ENCODE results near the gene TOX2. TPM values are rescaled to one million over a fixed set of nuclear protein-coding genes. Genes with fewer than 3 reads are reported as not detected.
"Not testable (repeated sequence)": the region's sequence is repeated elsewhere in the genome, so short reads cannot be mapped to it uniquely, and the experiment has no call there.

Gene TOX2
- total RNA-seq, 1 donor from 2014 or later: not detected

DNA sequence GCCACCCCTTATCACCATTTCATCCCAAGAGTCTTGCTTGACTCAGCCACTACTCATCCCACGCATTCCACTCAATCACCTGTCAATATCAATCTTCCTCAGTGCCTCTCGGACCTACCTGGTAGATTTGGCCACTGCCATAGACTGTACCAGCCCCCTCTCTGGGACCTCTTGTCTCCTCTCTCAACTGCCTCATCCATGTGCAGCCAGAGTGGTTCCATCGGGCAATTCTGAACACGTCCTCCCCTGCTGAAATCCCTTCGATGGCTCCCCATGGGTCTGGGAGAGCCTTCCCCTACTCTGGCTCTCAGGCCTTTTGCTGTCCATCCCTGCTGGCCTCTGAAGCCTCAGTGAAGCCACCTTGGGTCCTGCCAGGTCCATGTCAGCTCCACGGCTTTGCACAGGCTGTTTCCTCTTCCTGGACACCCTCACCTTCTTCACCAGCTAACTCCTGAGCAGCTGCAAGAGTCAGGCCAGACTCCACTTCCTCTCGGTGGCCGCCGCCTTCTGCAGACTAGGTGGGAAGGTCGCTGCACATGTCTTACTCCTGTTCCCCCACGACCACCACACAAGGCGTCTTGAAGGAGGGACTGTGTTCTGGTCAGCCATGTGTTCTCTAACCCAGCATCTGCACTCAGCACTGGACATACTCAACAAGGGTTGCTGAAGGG lies 120.4 kb downstream of the TOX2 start:
- no peak overlapping the region for H3K9ac ChIP-seq (ENCODE audit: low read depth in 1 of 3, low read length in 3 of 3)
- H3K4me1 ChIP-seq (ENCODE audit: control insufficient read depth in 3 of 3, insufficient read depth in 3 of 3, low read length in 3 of 3): no peaks in the 10 kb centered on the region
- peaks cover 33 to 44% (median 35%) of the 10 kb centered on the region in 3 donors for H3K27me3 ChIP-seq (ENCODE audit: control insufficient read depth in 3 of 3, insufficient read depth in 3 of 3, low read length in 3 of 3)
- no peaks in the 10 kb centered on the region for H3K9me3 ChIP-seq (ENCODE audit: control insufficient read depth in 3 of 3, low read length in 3 of 3)
- H3K4me3 ChIP-seq (ENCODE audit: low read length in 3 of 3): no peak overlapping the region
- no peak overlapping the region for H3K27ac ChIP-seq (ENCODE audit: low read depth, low read length)
- no peaks in the 10 kb centered on the region for H3K36me3 ChIP-seq (ENCODE audit: control insufficient read depth in 3 of 3, insufficient read depth in 3 of 3, low read length in 3 of 3)

DNA sequence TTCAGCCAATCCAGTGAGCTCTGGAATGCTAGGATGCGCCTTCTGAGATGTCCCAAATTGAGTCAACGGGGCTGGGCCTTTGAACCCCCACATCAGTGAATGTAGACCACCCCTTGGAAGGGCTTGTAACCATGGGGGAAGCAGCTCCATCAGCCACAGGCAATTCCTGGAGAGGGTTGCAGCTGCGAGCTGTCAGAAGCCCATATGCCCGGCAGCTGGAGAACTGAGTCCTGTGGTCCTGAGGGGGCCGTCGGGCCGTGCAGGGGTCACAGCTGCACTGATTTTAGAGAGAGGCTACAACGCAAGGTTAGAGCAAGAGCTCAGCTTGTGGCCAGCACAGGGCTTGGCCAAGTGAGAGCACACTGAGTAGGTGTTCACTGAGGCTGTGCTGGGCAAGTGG lies 121.3 kb downstream of the TOX2 start:
- Histone ChIP-seq H3K27me3 (ENCODE audit: control insufficient read depth in 3 of 3, insufficient read depth in 3 of 3, low read length in 3 of 3) (peaks cover 35 to 39% (median 35%) of the 10 kb centered on the region in 3 donors), H3K9ac (ENCODE audit: low read depth in 1 of 3, low read length in 3 of 3) (no peak overlapping the region), H3K9me3 (ENCODE audit: control insufficient read depth in 3 of 3, low read length in 3 of 3) (no peaks in the 10 kb centered on the region), H3K4me1 (ENCODE audit: control insufficient read depth in 3 of 3, insufficient read depth in 3 of 3, low read length in 3 of 3) (no peaks in the 10 kb centered on the region), H3K27ac (ENCODE audit: low read depth, low read length) (no peak overlapping the region), H3K36me3 (ENCODE audit: control insufficient read depth in 3 of 3, insufficient read depth in 3 of 3, low read length in 3 of 3) (no peaks in the 10 kb centered on the region), H3K4me3 (ENCODE audit: low read length in 3 of 3) (no peak overlapping the region)

DNA sequence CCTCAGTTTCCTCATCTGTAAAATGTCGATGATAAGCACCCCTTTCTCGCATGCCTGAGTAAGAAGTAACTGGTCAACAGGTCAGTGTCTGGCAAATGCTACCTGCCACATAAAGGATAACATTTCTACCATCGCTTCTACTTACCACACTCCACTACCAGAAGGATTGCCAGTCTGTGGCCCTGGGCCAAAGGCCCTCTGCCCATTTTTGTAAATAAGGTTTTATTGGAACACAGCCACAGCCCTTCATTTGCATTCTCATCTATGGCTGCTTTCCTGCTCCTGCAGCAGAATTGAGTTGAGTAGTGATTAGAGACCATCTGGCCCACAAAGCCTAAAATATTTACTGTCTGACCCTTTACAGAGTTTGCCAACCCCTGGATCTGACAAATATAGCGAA lies 121.8 kb downstream of the TOX2 start:
- Histone ChIP-seq H3K27me3 (ENCODE audit: control insufficient read depth in 3 of 3, insufficient read depth in 3 of 3, low read length in 3 of 3) (peaks cover 29 to 35% (median 34%) of the 10 kb centered on the region in 3 donors), H3K4me1 (ENCODE audit: control insufficient read depth in 3 of 3, insufficient read depth in 3 of 3, low read length in 3 of 3) (no peaks in the 10 kb centered on the region), H3K4me3 (ENCODE audit: low read length in 3 of 3) (no peak overlapping the region), H3K27ac (ENCODE audit: low read depth, low read length) (no peak overlapping the region), H3K9me3 (ENCODE audit: control insufficient read depth in 3 of 3, low read length in 3 of 3) (no peaks in the 10 kb centered on the region), H3K9ac (ENCODE audit: low read depth in 1 of 3, low read length in 3 of 3) (no peak overlapping the region), H3K36me3 (ENCODE audit: control insufficient read depth in 3 of 3, insufficient read depth in 3 of 3, low read length in 3 of 3) (no peaks in the 10 kb centered on the region)

DNA sequence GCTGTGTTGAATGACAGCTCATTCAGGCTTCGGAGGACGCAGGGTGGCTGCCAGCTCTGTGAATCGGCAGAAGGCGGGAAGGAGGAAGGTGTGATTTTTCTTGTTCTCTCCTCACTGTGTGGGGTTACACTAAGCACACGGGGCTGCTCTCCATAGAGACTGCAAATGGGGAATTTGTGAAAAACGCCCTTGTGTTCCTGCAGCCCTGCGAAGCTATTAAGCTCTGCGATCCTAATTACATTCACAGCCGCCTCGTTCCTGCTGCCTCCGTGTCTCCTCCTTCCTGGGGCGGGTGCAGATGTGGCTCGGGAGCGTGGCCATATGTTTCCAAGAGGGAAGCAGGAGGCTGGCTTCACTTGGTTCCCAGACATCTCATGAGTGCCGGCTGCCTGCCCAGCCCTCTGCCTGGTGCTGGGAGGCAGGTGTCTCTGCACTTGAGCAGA lies 124.0 kb downstream of the TOX2 start:
- Histone ChIP-seq H3K4me3 (ENCODE audit: low read length in 3 of 3) (no peak overlapping the region), H3K27ac (ENCODE audit: low read depth, low read length) (no peak overlapping the region), H3K27me3 (ENCODE audit: control insufficient read depth in 3 of 3, insufficient read depth in 3 of 3, low read length in 3 of 3) (peaks cover 26 to 40% (median 31%) of the 10 kb centered on the region in 3 donors), H3K9ac (ENCODE audit: low read depth in 1 of 3, low read length in 3 of 3) (no peak overlapping the region), H3K9me3 (ENCODE audit: control insufficient read depth in 3 of 3, low read length in 3 of 3) (no peaks in the 10 kb centered on the region), H3K36me3 (ENCODE audit: control insufficient read depth in 3 of 3, insufficient read depth in 3 of 3, low read length in 3 of 3) (no peaks in the 10 kb centered on the region), H3K4me1 (ENCODE audit: control insufficient read depth in 3 of 3, insufficient read depth in 3 of 3, low read length in 3 of 3) (no peaks in the 10 kb centered on the region)

DNA sequence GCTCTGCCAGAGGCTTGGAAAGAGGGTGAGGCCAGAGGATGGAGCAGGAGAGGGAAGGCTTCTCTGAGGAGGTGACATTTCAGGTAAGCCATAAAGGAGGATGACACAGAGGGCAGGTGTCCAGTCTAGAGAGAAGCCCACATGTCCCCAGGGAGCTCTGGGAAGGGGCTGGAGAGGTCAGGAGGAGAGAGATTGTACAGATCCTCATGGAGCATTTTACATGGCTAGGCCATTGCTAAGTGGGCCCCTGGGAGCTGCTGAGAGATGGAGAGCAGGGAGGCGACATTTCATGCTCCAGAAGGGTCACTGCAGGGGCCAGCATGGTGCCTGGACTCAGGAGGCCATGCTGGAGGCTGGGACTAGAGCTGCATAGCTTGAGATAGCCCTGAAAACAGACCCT lies 124.5 kb downstream of the TOX2 start:
- H3K9ac ChIP-seq (ENCODE audit: low read depth in 1 of 3, low read length in 3 of 3): no peak overlapping the region
- H3K9me3 ChIP-seq (ENCODE audit: control insufficient read depth in 3 of 3, low read length in 3 of 3): no peaks in the 10 kb centered on the region
- H3K36me3 ChIP-seq (ENCODE audit: control insufficient read depth in 3 of 3, insufficient read depth in 3 of 3, low read length in 3 of 3): no peaks in the 10 kb centered on the region
- no peak overlapping the region for H3K27ac ChIP-seq (ENCODE audit: low read depth, low read length)
- no peaks in the 10 kb centered on the region for H3K4me1 ChIP-seq (ENCODE audit: control insufficient read depth in 3 of 3, insufficient read depth in 3 of 3, low read length in 3 of 3)
- H3K4me3 ChIP-seq (ENCODE audit: low read length in 3 of 3): no peak overlapping the region
- peaks cover 26 to 40% (median 31%) of the 10 kb centered on the region in 3 donors for H3K27me3 ChIP-seq (ENCODE audit: control insufficient read depth in 3 of 3, insufficient read depth in 3 of 3, low read length in 3 of 3)

DNA sequence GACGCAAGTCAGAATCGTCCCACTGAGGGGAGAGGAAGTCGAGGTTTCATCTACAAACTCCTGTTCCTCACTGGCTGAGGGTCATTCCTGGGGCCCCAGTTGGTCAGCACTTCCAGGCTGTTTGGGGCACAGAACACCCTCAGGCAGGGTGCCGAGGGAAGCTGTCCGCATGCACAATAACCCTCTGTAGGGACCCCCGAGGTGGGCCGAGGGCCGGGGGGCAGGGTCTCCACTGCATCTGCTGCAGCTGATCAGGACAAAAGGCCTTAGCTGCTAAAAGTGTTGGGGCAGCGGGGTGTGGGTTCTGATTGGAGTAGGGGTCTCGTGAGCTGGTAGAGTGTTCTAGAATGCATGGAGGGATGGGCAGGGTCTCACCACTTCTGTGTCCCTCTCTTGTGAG lies 125.1 kb downstream of the TOX2 start:
- H3K9ac ChIP-seq (ENCODE audit: low read depth in 1 of 3, low read length in 3 of 3): no peak overlapping the region

DNA sequence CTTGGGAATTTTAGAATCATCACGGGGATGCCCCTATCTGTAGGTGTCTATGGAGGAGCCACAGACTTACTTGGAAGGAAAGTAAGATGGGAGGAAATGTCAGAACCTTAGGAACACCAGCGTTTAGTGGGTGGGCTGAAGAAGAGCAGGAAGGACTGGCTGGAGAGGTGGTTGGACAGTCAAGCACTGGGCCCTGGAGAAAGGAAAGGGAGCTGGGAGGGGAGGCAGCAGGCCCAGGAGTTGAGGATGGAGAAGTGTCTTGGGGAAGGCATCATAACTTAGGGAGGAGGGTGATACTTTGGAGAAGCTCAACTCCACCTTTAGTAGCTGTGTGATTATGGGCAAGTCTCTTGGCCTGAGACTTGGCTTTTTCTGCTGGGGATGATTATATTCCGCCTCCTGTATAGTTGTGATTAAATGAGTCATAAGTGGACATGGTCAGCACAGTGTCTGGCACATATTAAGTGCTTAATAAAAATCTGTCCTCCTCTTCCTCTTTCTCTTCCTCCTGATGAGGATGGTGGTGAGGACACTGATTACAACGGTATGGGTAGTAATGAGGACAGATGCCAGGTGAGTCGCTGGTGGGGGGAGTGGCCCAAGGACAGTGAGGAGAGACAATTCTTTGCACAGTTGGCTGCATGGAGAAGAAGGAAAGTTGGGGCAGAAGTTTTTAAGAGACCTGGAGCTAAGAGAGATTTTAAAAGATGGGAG lies 125.7 kb downstream of the TOX2 start:
- Histone ChIP-seq H3K4me3 (ENCODE audit: low read length in 3 of 3) (no peak overlapping the region), H3K27ac (ENCODE audit: low read depth, low read length) (no peak overlapping the region), H3K9ac (ENCODE audit: low read depth in 1 of 3, low read length in 3 of 3) (no peak overlapping the region), H3K27me3 (ENCODE audit: control insufficient read depth in 3 of 3, insufficient read depth in 3 of 3, low read length in 3 of 3) (peaks cover 19 to 40% (median 33%) of the 10 kb centered on the region in 3 donors), H3K4me1 (ENCODE audit: control insufficient read depth in 3 of 3, insufficient read depth in 3 of 3, low read length in 3 of 3) (no peaks in the 10 kb centered on the region), H3K36me3 (ENCODE audit: control insufficient read depth in 3 of 3, insufficient read depth in 3 of 3, low read length in 3 of 3) (no peaks in the 10 kb centered on the region), H3K9me3 (ENCODE audit: control insufficient read depth in 3 of 3, low read length in 3 of 3) (no peaks in the 10 kb centered on the region)

More for the DNA sequence above, 125.1 kb downstream of the TOX2 start:
- Histone ChIP-seq H3K9me3 (ENCODE audit: control insufficient read depth in 3 of 3, low read length in 3 of 3) (no peaks in the 10 kb centered on the region), H3K36me3 (ENCODE audit: control insufficient read depth in 3 of 3, insufficient read depth in 3 of 3, low read length in 3 of 3) (no peaks in the 10 kb centered on the region), H3K4me1 (ENCODE audit: control insufficient read depth in 3 of 3, insufficient read depth in 3 of 3, low read length in 3 of 3) (no peaks in the 10 kb centered on the region), H3K4me3 (ENCODE audit: low read length in 3 of 3) (no peak overlapping the region), H3K27ac (ENCODE audit: low read depth, low read length) (no peak overlapping the region), H3K27me3 (ENCODE audit: control insufficient read depth in 3 of 3, insufficient read depth in 3 of 3, low read length in 3 of 3) (peaks cover 25 to 40% (median 31%) of the 10 kb centered on the region in 3 donors)

DNA sequence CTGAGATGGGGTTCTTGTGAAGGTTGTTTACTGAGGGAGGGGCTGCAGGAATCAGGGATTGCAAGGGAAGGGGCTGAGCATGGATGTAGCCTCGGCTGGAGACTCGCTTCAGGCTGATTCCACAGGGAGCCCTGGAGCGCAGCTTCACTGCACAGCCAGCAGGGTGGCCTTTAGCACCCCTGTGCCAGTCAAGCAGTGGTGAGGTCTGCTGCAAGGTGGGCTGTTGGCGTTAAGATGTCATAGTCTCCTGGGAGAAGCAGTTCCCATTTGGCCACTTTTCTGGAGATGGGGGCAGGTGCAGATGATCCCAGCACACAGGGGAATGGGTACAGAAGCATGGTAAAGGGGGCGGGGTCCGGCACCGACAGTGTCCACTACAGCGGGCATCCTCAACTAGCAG lies 126.3 kb downstream of the TOX2 start:
- Histone ChIP-seq H3K27ac (ENCODE audit: low read depth, low read length) (no peak overlapping the region), H3K27me3 (ENCODE audit: control insufficient read depth in 3 of 3, insufficient read depth in 3 of 3, low read length in 3 of 3) (peaks cover 14 to 37% (median 27%) of the 10 kb centered on the region in 3 donors), H3K9ac (ENCODE audit: low read depth in 1 of 3, low read length in 3 of 3) (no peak overlapping the region), H3K4me1 (ENCODE audit: control insufficient read depth in 3 of 3, insufficient read depth in 3 of 3, low read length in 3 of 3) (no peaks in the 10 kb centered on the region), H3K36me3 (ENCODE audit: control insufficient read depth in 3 of 3, insufficient read depth in 3 of 3, low read length in 3 of 3) (no peaks in the 10 kb centered on the region), H3K4me3 (ENCODE audit: low read length in 3 of 3) (no peak overlapping the region), H3K9me3 (ENCODE audit: control insufficient read depth in 3 of 3, low read length in 3 of 3) (no peaks in the 10 kb centered on the region)

DNA sequence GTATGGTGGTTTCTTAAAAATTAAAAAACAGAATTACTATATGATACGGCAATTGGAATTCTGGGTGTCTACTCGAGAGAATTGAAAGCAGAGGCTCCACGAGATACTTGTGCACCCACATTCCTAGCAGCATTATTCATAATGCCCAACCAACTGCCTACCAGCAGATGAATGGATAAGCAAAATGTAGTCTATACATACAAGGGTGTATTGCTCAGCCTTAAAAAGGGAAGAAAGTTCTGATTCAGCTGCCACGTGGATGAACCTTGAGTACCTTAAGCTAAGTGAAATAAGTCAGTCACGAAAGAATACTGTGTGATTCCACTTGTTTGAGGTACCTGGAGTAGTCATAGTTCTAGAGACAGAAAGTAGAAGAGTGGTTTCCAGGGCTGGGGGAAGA lies 130.1 kb downstream of the TOX2 start:
- H3K9me3 ChIP-seq (ENCODE audit: control insufficient read depth in 3 of 3, low read length in 3 of 3); H3K4me3 ChIP-seq (ENCODE audit: low read length in 3 of 3); H3K9ac ChIP-seq (ENCODE audit: low read depth in 1 of 3, low read length in 3 of 3); H3K36me3 ChIP-seq (ENCODE audit: control insufficient read depth in 3 of 3, insufficient read depth in 3 of 3, low read length in 3 of 3); H3K4me1 ChIP-seq (ENCODE audit: control insufficient read depth in 3 of 3, insufficient read depth in 3 of 3, low read length in 3 of 3); H3K27ac ChIP-seq (ENCODE audit: low read depth, low read length): not testable (repeated sequence)
- H3K27me3 ChIP-seq (ENCODE audit: control insufficient read depth in 3 of 3, insufficient read depth in 3 of 3, low read length in 3 of 3): peaks cover 0 to 11% (median 6%) of the 10 kb centered on the region in 3 donors

DNA sequence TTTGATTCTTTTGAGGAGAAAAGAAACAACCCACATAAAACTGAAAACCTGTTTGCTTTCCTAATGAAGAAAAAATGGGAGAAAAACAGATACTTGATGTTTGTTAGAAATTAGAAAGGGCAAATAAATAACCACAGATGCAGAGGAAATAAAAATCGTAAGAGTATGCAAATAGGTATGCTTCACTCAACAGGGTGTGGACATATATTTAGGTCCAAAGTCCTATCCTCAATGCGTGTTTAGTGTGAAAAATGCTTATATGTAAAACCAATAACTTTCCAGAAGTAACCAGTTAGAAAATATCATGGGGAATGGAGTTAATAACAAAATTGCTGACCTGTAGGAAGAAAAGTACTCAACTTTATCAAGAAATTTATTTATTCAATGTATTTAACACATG lies 135.7 kb downstream of the TOX2 start:
- H3K9me3 ChIP-seq (ENCODE audit: control insufficient read depth in 3 of 3, low read length in 3 of 3): no peaks in the 10 kb centered on the region
- H3K36me3 ChIP-seq (ENCODE audit: control insufficient read depth in 3 of 3, insufficient read depth in 3 of 3, low read length in 3 of 3): no peaks in the 10 kb centered on the region
- H3K27me3 ChIP-seq (ENCODE audit: control insufficient read depth in 3 of 3, insufficient read depth in 3 of 3, low read length in 3 of 3): no peaks in the 10 kb centered on the region
- no peak overlapping the region for H3K27ac ChIP-seq (ENCODE audit: low read depth, low read length)
- H3K9ac ChIP-seq (ENCODE audit: low read depth in 1 of 3, low read length in 3 of 3): no peak overlapping the region
- no peaks in the 10 kb centered on the region for H3K4me1 ChIP-seq (ENCODE audit: control insufficient read depth in 3 of 3, insufficient read depth in 3 of 3, low read length in 3 of 3)
- no peak overlapping the region for H3K4me3 ChIP-seq (ENCODE audit: low read length in 3 of 3)

Data from skeletal muscle tissue (tissue), 4 donors.